ENCODE results near the gene ALLC.
"Not testable (repeated sequence)": the region's sequence is repeated elsewhere in the genome, so short reads cannot be mapped to it uniquely, and the experiment has no call there.

The ALLC gene

DNA sequence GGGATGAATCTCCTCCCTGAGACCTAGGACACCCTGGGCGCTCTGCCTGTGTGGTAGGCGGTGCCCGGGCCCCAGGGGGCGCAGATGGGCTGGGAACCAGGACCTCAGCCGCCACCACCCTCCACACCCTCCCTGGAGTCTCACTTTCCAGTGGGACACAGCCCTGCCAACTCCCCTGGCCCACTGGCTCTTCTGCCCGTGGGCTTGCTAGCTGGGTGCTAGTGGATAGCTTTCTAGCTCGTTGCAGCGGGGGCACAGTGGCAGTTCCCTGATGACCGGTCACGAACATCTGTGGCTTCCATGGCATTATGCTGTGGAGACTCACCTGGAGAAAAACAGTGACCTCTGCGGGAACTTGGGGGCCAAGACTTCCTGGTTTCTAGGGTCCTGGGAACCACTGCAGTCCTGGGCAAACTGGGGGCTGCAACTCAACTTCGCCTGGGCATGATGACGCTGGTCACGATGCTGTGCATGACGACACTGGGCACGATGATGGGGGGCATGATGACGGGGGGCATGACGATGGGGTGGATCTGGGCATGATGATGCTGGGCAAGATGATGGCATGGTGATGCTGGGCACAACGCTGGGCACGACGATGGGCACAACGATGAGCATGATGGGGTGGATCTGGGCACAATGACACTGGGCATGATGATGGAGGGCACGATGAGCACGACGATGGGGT, 31.0 kb upstream of the ALLC start:
- no peak for DNase-seq

DNA sequence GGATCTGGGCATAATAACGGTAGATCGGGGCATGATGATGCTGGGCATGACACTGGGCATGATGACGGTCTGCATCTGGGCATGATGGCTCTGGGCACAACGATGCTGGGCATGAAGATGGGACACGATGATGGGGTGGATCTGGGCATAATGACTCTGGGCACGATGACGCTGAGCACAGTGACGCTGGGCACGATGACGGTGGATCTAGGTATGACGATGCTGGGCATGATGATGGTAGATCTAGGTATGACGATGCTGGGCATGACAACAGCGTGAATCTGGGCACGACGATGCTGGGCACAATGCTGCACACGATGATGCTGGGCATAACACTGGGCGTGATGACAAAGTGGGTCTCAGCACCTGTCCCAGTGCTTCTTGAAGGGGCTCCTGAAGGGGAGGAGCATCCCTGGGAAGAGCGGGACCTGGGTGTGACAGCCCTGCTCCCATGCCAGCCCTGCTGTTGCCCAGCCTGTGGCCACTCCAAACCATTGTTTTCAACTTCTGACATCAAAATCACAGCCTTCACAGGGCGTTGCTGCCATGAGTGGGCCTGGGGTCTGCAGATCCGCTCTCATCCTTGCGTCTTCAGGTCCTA, 30.4 kb upstream of the ALLC start:
- DNase-seq: no peak

DNA sequence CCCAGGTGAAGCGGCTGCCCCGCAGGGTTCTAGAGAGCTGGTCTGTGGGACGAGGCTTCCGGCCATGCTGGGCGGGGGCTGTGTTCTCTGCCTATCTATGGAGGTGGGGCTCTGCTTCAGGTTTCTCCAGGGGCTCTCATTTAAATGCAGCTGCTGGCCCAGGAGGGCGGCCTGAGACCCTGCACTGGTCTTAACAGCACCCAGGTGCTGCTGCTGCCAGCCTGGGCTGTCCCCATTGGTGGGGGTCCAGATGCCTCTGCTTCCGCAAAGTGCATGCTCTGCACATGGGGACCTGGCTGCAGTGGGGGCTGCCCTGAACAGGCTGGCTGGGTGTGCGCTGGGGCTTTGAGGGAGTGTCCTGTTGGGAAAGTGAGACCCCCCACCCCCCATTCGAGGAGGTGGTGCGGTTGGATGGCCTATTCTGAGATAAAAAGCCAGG, 29.7 kb upstream of the ALLC start:
- DNase-seq: no peak

DNA sequence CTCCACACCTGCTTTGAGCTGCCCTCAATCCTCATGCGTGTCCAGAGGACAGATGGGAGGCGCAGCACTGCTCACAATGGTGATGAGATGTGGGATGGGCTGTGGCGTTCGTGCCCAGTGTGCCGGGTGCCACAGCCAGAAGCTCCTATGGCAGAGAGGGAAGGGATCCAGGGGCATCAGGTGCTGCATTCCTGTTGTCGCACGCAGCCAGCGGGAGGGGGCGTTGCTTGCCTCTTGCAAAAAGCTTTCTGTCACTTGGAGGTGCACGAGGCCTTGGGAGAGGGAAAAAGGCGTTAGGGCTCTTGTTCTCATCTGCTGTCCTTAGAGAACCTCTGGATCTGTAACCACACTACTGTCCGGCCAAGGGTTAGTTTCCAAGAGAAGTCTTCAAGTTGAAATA, 29.2 kb upstream of the ALLC start:
- no peak for DNase-seq

DNA sequence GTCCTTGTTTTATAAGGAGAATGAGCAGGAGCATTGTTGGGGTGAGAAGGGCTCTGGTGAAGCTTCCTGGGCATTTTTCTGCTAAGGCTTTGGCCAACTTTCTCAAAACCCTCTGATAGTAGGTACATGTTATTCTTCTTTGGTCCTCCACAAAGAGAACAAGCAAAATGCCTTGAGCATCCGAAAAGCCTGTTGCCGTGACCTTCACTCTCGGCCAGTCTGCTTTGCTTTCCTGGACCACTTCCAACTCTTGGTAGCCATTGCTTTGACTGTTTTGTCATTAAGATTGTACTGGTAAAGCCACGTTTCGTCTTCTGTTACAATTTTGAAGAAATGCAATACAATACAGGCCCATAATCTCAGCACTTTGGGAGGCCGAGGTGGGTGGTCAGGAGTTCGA, 27.4 kb upstream of the ALLC start:
- no peak for DNase-seq

DNA sequence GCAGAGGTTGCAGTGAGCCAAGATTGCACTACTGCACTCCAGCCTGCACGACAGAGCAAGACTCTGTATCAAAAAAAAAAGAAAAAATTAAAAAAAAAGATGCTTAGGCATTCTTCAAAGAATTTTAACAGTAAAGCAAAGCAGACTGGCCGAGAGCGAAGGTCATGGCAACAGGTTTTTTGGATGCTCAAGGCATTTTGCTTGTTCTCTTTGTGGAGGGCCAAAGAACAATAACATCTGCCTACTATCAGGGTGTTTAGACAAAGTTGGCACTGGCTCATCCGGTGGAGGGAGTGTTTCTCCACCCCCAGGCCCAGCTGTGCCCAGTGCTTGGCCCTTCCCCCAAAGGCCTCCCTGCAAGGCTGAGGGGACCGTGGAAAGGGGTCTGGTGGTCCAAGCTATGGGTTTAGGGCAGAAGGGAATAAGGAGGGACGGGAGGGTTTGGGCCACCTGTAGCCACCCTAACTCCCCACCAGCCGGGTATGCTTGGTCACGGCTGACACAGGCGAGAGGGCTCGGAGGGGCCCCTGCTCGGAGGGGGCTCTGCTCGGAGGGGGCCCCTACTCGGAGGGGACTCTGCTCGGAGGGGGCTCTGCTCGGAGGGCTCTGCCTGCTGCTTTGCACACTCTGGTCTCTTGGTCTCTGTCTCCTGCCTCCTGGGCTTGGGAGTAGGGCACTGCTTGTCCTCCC, 26.7 kb upstream of the ALLC start:
- DNase-seq: no peak

DNA sequence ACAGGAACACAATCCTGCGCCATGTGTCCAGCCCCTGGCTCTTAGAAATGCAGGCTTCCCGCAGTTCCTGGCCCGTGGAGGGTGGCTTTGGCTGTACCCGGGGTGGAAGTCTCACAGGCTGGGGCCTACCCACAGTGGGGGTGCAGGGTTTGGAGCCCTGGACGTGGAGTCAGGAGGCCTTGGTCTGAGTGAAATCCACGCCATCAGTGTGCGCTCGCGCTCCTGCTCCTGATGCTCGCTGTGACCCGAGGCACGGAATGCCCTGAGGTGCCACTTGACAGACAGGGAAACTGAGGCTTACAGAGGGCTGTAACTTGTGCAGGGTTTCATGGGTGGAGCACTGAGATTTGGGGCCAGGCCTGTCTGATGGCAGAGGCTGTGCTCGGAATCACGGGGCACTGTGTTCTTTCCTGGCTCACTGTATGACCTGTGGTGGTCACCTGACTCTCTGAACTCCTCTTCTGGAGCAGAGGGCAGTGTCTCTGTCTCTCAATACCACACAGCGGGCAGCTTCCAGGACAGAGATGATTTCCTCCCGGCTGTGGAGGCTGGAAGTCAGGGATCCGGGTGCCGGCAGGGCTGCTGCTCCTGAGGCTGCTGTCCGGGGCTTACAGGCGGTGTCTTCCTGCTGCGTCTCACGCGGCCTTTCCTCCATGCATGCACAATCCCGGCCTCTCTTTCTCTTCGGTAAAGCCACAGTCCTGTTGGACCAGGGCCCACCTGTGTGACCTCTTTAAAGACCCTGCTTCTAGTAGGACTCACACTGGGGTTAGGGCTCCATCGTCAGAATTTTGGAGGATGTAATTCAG, 25.9 kb upstream of the ALLC start:
- no peak for DNase-seq

DNA sequence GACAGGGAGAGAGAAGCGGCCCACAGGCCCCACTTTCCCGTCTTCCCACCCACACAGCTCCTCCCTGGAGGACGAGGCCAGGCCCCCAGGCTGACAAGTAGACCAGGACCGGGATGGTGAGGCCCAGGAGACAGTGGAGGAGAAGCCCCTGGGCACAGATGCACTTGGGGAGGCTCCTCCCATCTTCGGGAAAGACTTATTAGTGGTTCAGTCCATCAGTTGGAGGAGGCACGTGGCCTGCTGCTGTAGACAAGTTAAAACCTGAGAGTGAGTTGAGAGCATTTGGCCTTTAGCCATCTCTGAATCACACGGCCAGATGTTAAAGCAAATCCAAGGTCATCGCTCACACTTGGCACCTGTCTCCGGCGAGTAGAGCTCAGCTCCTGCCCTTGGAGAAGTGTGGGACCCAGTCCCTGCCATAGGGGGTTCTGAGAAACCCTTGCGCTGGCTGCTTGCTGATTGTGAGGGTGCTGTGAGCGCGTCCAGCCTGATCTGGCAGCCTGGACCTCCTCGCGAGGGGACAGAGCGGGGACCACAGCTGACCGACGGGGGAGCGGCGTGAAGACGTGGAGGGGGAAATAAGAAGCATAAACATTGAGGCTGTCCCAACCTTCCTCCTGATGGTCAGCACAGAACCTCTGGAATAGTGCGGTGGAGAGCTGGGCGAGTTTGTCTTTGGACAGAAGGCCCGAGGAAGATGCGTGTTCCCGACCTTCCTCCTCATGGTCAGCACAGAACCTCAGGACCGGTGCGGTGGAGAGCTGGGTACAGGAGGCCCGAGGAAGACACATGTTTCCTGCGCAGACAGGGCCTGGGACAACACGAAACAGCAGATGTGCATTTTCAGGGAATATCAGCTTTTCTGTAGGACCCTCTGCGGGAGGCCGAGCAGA, 24.7 kb upstream of the ALLC start:
- DNase-seq: no peak

DNA sequence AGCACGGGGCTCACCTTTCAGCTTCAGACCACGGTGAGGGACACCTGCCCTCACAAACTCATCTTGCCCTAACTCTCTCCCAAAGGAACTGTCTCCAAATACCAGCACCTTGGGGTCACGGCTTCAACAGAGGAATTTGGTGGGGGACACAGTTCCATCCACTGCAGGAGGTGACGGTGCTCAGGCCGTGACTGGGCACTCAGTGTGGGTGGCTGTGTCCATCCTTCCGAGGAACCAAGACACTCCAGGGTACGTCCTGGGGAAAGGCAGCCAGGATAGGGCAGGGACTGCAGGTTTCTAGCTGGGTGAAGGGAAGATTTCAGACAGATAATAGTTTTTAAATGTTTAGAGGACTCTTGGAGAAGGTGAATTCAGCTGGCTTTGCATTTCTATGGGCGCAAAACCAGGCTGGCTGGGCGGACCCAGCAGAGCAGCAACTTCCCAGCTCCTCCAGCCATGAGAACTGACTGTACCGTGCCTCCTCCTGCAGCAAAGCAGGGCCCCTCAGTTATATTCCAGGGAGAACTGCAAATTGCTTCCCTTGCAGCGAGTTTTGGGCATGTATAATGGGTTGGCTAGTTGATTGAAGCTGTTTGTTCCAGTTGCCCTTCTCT, 23.9 kb upstream of the ALLC start:
- DNase-seq: no peak

DNA sequence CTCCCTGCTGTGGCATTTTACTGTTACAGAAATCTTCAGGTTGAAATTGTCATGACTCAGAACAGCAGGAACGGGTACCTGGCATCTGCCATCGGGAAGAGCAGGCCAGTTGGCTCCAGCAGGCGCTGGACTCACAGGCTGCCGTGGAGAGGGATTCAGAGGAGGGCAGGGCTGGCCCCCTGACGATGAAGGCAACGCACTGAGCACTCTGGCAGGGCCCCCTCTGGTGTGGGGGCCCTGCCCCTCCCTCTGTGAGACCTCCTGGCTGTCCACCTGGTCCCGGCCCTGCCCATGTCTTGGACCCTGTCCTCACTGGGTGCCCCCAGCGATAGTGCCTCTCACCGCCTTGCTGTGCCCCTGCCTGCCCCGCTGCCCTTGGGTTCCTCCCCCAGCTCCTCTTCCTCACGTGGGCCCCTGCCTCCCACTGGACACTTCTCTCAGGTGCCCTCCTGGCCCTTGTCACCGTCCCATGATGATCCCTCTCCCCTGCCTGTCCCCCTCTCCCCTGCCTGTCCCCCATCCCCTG, 23.3 kb upstream of the ALLC start:
- DNase-seq: no peak

DNA sequence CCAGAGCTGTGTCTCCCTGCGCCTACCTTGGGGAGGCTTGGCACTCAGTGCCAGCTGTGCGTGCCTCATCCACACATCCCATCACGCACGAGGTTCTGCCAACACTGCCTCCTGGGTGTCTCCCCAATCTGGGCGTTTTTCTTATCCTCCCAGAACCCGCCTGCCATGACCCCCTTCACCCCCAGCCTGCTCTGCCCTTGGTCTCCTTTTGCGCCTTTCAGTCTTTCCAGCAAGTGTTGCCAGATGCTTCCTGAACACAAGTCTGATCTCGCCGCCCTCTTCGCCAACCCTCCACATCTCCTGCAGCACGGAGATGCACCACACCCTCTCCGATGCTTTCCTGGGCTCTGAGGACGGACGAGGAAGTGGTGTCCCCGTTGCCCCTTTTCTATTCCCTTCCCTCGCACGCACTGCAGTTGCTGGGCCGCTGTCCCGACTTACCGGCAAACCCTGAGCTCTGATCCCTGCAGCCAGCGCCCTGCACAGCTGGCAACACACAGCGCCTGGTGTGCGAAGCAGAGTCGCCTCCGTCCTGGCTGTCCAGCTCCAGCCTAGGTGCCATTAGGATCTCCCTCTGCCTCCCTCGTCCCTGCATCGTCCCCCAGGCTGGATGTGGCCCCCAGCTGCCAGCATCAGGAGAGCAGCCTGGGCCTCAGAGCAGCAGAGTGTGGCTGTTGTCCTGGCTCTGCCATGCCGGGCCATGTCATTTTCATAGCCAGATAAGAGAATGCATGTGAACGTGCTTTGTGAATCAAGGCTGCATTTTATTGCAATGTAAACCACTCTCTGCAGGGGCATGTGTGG, 22.6 kb upstream of the ALLC start:
- no peak for DNase-seq

DNA sequence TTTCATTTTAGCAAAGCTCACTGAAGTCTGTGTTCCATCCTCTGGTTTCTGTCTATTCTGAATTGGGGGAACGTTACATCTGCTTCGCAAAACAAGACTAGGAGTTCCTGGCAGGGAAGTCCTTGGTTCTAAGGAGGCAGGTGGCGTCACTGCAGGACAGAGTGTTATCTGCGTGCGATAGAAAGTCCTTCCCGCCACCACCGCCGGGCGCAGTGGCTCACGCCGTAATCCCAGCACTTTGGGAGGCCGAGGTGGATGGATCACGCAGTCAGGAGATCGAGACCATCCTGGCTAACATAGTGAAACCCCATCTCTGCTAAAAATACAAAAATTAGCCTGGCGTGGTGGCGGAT, 22.0 kb upstream of the ALLC start:
- not testable (repeated sequence) for DNase-seq

DNA sequence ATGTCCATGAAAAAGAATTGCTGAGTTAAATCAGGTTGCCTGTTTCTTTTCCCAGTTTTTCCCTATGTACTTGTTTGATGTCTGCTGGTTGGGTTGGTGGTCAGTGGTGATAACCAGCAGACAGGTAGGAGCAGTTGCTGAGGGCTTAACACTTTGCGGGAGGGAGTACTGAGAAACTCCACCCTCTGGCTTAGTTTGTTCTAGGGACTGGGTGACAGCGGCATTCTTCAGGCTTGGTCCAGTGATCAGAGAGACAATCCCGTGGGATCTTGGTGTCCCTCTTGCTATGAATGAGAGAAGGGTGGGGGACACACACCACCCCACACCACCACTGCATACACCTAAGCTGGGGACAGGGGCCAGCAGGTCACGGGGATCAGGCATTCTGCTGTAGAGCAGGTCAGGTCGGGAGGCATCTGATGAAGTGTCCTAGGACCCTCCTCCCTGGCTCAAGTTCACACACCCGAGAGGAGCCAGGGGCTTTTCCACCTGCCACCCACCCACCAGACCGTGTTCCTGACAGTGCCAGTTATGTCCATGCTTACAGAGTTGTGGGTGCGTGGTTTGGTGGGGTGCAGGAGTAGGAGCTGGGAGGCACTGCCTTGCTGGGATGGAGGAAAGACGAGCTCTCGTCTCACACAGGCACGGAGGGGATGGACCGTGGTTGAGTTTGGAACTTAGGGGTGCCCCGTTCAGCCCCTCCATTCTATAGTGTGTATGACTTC, 21.3 kb upstream of the ALLC start:
- no peak for DNase-seq

DNA sequence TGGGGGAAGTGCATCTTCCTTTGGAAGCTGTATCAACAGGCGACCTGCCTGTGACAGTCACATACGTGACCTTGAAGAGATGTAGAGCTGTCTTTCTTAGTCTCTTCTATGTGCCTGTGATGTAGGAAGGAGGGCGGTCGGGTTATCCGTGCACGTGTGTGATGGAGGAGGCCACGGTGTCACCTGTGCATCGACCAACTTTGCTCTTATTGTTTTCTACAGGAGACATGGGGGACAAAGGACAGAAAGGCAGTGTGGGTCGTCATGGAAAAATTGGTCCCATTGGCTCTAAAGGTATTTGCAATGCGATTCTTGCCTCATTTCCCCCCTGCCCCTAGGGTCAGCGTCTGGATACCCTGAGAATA, 20.7 kb upstream of the ALLC start:
- DNase-seq: no peak

DNA sequence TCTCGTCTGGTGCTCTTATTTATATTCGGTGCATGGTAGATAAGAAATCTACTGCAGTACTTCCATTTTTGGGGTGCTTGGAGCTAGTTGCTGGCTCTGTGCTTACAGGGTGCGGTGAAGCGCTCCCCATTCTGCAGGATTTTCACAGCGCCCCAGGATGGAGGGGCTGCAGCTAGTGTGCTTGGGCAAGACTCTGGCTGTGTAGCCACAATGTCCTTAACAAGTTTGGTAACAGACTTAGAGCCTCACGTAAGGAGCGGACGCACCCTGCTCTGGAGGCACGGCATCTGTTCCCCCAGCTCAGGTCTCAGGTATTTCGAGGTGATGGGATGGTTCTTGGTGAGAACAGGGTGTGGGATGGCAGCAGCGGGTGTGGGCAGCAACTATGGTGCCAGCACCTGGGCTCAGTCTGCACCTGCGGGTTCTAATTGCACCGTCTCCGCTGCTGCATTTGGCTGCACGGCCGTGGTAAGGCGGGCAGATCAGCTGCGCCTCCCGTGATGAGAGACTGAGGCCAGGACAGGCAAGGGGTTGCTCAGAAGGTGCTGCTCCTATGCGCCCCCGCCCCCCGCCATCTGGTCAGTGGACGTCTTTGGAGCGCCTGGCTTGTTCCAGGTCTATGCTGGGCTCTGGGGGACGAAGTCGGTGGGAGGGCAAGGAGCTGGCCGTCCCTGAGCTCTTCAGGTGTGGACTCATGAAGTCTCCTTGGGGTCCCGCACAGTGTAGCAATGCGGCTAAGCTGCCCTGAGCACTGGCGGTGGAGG, 20.1 kb upstream of the ALLC start:
- no peak for DNase-seq

DNA sequence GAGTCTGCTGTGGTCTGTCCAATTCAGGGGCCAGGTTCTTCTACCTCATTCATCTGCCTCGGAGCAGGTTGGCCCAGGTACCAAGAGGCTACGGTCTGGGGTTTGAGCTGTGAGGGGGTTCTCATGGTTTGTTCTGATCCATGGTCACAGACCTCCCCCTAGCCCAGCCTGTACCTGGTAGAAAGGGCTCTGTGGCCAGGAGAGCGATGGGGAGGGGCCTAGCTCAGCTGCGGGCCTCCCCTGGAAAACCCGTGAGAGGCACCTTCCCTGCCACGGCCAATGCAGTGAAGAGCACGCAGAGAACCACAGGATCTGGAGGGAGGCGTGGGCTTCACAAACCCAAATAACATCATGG, 19.6 kb upstream of the ALLC start:
- no peak for DNase-seq

DNA sequence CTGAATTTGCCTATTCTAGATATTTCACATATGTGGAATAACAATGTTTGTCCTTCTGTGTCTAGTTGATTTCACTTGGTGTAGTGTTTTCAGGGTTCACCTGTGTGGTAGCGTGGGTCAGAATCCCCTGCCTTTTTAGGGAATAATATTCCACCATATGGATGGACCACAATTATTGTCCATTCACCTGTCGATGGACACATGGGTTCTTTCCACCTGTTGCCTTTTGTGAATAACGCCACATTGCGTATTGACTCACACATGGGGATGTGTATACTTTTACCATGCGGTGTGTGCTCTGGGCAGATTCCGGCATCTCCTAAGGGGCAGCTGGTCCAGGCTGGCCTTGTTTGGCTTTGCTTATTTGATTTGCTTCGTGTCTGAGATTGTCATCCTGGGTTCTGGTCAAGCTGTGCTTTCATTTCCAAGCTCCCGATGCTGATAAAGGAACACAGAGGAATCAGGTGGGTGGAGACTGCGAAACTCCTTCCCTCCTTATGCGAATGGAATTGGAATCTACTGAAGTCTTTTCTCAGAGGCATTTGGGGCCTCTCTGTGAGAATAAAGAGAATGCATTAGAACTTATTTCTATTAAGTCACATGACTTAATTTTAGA, 18.9 kb upstream of the ALLC start:
- no peak for DNase-seq

DNA sequence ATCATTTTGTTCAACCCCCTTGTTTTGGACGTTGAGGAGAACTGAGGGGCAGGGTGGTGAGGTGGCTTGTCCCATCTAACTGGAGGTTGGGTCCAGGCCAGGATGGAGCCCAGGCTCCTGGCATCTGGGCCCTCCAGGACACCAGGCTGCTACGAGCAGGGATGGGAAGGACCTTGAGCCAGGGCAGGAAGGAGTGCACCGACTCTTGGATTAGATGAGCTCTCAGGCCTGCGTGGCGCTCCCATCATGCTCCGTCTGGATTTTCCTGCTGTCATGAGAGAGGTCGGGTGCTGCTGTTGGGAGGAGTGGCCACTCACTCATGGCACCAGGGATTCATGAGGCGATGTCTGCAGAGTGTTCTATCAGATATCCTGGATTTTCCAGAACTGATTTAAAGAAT, 18.3 kb upstream of the ALLC start:
- no peak for DNase-seq

DNA sequence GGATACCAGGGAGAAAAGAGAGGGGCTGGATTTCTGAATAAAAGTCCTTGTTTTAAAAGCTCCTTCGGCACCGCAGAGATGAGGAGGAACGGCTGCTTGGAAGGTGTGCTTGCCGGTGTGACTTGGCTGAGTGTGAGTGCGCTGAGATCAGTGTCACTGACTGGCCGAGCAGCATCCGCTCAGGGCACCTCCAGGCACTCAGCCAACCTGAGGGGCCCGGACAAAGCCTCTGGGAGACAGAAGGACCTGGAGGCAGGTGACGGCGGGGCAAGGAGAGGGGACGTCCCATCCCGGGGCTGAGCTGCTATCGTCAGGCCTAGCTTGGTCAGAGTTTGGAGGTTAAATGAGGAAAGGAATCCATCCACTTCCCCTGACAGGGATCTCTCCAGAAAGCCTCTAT, 16.8 kb upstream of the ALLC start:
- DNase-seq: no peak

Measured in CD4-positive, alpha-beta T cell treated with Interleukin-10 for 1 hour (primary cell).